ENCODE measurements around the gene ALDH3A2. TPM values are rescaled to one million over a fixed set of nuclear protein-coding genes. Genes with fewer than 3 reads are reported as not detected.
"Not testable (repeated sequence)": the region's sequence is repeated elsewhere in the genome, so short reads cannot be mapped to it uniquely, and the experiment has no call there.

ALDH3A2 gene
- total RNA-seq, 1 experiment from 2014 or later: 53.9 TPM

- no peak for DNase-seq (ENCODE audit: low read depth)
These were observed 30.3 kb downstream of the ALDH3A2 start for GRCh38 chr17:19678581-19679453.

- no peak for DNase-seq (ENCODE audit: low read depth)
These were observed 34.6 kb downstream of the ALDH3A2 start for GRCh38 chr17:19683117-19683516.

GRCh38 chr17:19684909-19685580 lies 36.5 kb downstream of the ALDH3A2 start:
- not testable (repeated sequence) for DNase-seq (ENCODE audit: low read depth)

- DNase-seq (ENCODE audit: low read depth): no peak
These were observed 38.0 kb downstream of the ALDH3A2 start for GRCh38 chr17:19686400-19687090.

GRCh38 chr17:19702217-19702641 lies 53.7 kb downstream of the ALDH3A2 start:
- no peak for DNase-seq (ENCODE audit: low read depth)

GRCh38 chr17:19703106-19703827 lies 54.7 kb downstream of the ALDH3A2 start:
- DNase-seq (ENCODE audit: low read depth): no peak

- no peak for DNase-seq (ENCODE audit: low read depth)
These were observed 55.5 kb downstream of the ALDH3A2 start for GRCh38 chr17:19703828-19704613.

GRCh38 chr17:19705201-19705600 lies 56.6 kb downstream of the ALDH3A2 start:
- no peak for DNase-seq (ENCODE audit: low read depth)

- no peak for DNase-seq (ENCODE audit: low read depth)
These were observed 57.5 kb downstream of the ALDH3A2 start for GRCh38 chr17:19705771-19706770.

- no peak for DNase-seq (ENCODE audit: low read depth)
These were observed 58.5 kb downstream of the ALDH3A2 start for GRCh38 chr17:19706791-19707727.

GRCh38 chr17:19707728-19708221 lies 59.2 kb downstream of the ALDH3A2 start:
- DNase-seq (ENCODE audit: low read depth): no peak

- DNase-seq (ENCODE audit: low read depth): no peak
These were observed 60.1 kb downstream of the ALDH3A2 start for GRCh38 chr17:19708431-19709175.

- no peak for DNase-seq (ENCODE audit: low read depth)
These were observed 61.3 kb downstream of the ALDH3A2 start for GRCh38 chr17:19709841-19710240.

GRCh38 chr17:19712436-19713004 lies 64.0 kb downstream of the ALDH3A2 start:
- no peak for DNase-seq (ENCODE audit: low read depth)

GRCh38 chr17:19713462-19713861 lies 64.9 kb downstream of the ALDH3A2 start:
- DNase-seq (ENCODE audit: low read depth): no peak

GRCh38 chr17:19713901-19714361 lies 65.4 kb downstream of the ALDH3A2 start:
- DNase-seq (ENCODE audit: low read depth): no peak
